K562 (cell line): Measurements from ENCODE around the gene ZDHHC8. TPM values are rescaled to one million over a fixed set of nuclear protein-coding genes. Genes with fewer than 3 reads are reported as not detected.

Experiments
- ARID4B ChIP-seq: sonication (generic); formaldehyde crosslinking; IDR thresholded peaks from 2 replicates; pipeline ENCODE4 v1.8.0; 2022; ENCODE audit warnings: mild to moderate bottlenecking, missing genetic modification reagents
- DMBX1 ChIP-seq: fragments of 250-450 bp; sonication (Bioruptor Pico); IDR thresholded peaks from 2 replicates; pipeline ENCODE4 v1.8.0; 2022; ENCODE audit warnings: inconsistent platforms, mild to moderate bottlenecking, moderate library complexity, borderline replicate concordance
- DNMT1 ChIP-seq: fragments of 450-650 bp; IDR thresholded peaks from 2 replicates; pipeline ENCODE4 v1.6.1; 2016; ENCODE audit warnings: antibody characterized with exemption, mild to moderate bottlenecking
- ELF1 ChIP-seq: fragments of 200-800 bp; sonication (Bioruptor generic); IDR thresholded peaks from 2 replicates; pipeline ENCODE4 v1.6.1; 2016; ENCODE audit warnings: missing genetic modification characterization, missing compliant biosample characterization
- EZH2 ChIP-seq: IDR thresholded peaks from 2 replicates; pipeline ENCODE4 v1.6.1; 2012; ENCODE audit warnings: low read depth, mild to moderate bottlenecking, inconsistent platforms, low read length, borderline replicate concordance
- ID3 ChIP-seq, 2 experiments: fragments of 250-450 bp in 1 of 2; fragments of 450-650 bp in 1 of 2; sonication (Bioruptor Pico) in 1 of 2; IDR thresholded peaks; 2 replicates each; pipeline versions ENCODE4 v1.6.1 to v1.8.0; 2016 to 2021; ENCODE audit warnings: mild to moderate bottlenecking in 2 of 2, moderate library complexity in 2 of 2, missing compliant biosample characterization in 1 of 2, missing genetic modification characterization in 1 of 2
- IRF2 ChIP-seq: sonication (generic); formaldehyde crosslinking; IDR thresholded peaks from 2 replicates; pipeline ENCODE4 v1.8.1; 2022; ENCODE audit warnings: mild to moderate bottlenecking, missing genetic modification reagents
- KLF13 ChIP-seq: fragments of 450-650 bp; IDR thresholded peaks from 2 replicates; pipeline ENCODE4 v1.6.1; 2016; ENCODE audit warnings: missing genetic modification characterization, low read depth, mild to moderate bottlenecking, missing compliant biosample characterization, moderate library complexity, borderline replicate concordance
- KLF6 ChIP-seq: fragments of 250-450 bp; sonication (Bioruptor Pico); IDR thresholded peaks from 2 replicates; pipeline ENCODE4 v1.4.0; 2020; ENCODE audit warnings: mild to moderate bottlenecking, moderate library complexity, borderline replicate concordance
- NFIC ChIP-seq: fragments of 450-650 bp; IDR thresholded peaks from 2 replicates; pipeline ENCODE4 v1.6.1; 2017; ENCODE audit warnings: mild to moderate bottlenecking, inconsistent platforms
- PHB ChIP-seq: fragments of 250-450 bp; sonication (Bioruptor Pico); IDR thresholded peaks from 2 replicates; pipeline ENCODE4 v1.5.0; 2021
- POLR2B ChIP-seq: fragments of 450-650 bp; IDR thresholded peaks from 2 replicates; pipeline ENCODE4 v1.6.1; 2018; ENCODE audit warnings: low read depth; ENCODE audit not compliant: partially characterized antibody
- PTTG1 ChIP-seq: fragments of 450-650 bp; IDR thresholded peaks from 2 replicates; pipeline ENCODE4 v1.6.1; 2016; ENCODE audit warnings: low read depth, mild to moderate bottlenecking, missing genetic modification characterization, missing compliant biosample characterization
- RBM15 ChIP-seq: fragments of 200-400 bp; formaldehyde crosslinking; IDR thresholded peaks from 2 replicates; pipeline ENCODE4 v1.6.1; 2018; ENCODE audit warnings: mild to moderate bottlenecking, low read length, moderate library complexity; ENCODE audit not compliant: insufficient read depth
- SLC30A9 ChIP-seq: fragments of 250-450 bp; sonication (Bioruptor Pico); IDR thresholded peaks from 2 replicates; pipeline ENCODE4 v1.8.0; 2022; ENCODE audit warnings: mild to moderate bottlenecking, moderate library complexity
- TAF1 ChIP-seq: IDR thresholded peaks from 2 replicates; pipeline ENCODE4 v1.6.1; 2011; ENCODE audit warnings: mild to moderate bottlenecking, low read length, moderate library complexity; ENCODE audit not compliant: insufficient read depth, control insufficient read depth, severe bottlenecking; ENCODE audit errors: extremely low read depth
- TRIM24 ChIP-seq, 2 experiments: fragments of 450-650 bp; IDR thresholded peaks; 2 replicates each; pipeline ENCODE4 v1.6.1; 2016
- TRIM25 ChIP-seq: fragments of 450-650 bp; IDR thresholded peaks from 2 replicates; pipeline ENCODE4 v1.7.0; 2016; ENCODE audit warnings: borderline replicate concordance
- YBX1 ChIP-seq: fragments of 450-650 bp; IDR thresholded peaks from 2 replicates; pipeline ENCODE4 v1.7.1; 2016; ENCODE audit warnings: mild to moderate bottlenecking
- ZNF277 ChIP-seq: fragments of 250-450 bp; sonication (Bioruptor Pico); IDR thresholded peaks from 2 replicates; pipeline ENCODE4 v1.8.0; 2022; ENCODE audit warnings: inconsistent platforms, mild to moderate bottlenecking, moderate library complexity, borderline replicate concordance
- ZNF3 ChIP-seq: fragments of 250-450 bp; sonication (Bioruptor Pico); IDR thresholded peaks from 2 replicates; pipeline ENCODE4 v1.5.0; 2021; ENCODE audit warnings: mild to moderate bottlenecking, moderate library complexity
- ZNF384 ChIP-seq: IDR thresholded peaks from 2 replicates; pipeline ENCODE4 v1.6.1; 2012; ENCODE audit warnings: low read depth, low read length, improper control_type of control experiment
- polyA plus RNA-seq, 8 experiments: library from polyadenylated mRNA; depleted of rRNA in 4 of 8; stranded (reverse) in 5 of 8; unstranded in 3 of 8; fragments of >200 nt; fragmentation: Nextera tagmentation in 2 of 8; fragmentation: Illumina TruSeq in 1 of 8; extraction: Ambion mirVana in 2 of 8; extraction: Trizol in 1 of 8; gene quantifications; 2 replicates each; pipeline versions ENCODE4 v1.2.1 to v1.2.3, GENCODE V29; 2011 to 2014; ENCODE audit warnings: inconsistent platforms in 1 of 8, missing spikeins in 1 of 8
- total RNA-seq, 7 experiments: library from RNA; depleted of rRNA in 6 of 7; stranded (reverse); fragments of >200 nt in 6 of 7; fragmentation: Illumina TruSeq in 2 of 7; extraction: Trizol in 2 of 7; gene quantifications; 2 replicates each; pipeline versions ENCODE4 v1.2.1 to v1.2.3, GENCODE V29; 2011 to 2021; ENCODE audit warnings: low replicate concordance in 1 of 7

The ZDHHC8 gene
- total and polyA plus RNA-seq, 9 of the 15 experiments (the other 6 are each of a cell fraction or from before 2014, with no cell fraction given): 0.04 to 109 (median 16.4) TPM

- TF ChIP-seq DMBX1 (CRISPR knock-in tag) (no peak), RBM15 (no peak), ID3 (CRISPR knock-in tag; IDR thresholded peaks at IDR 0.05) (no peak), ID3 (tag; IDR thresholded peaks at IDR 0.05) (no peak), KLF6 (no peak), YBX1 (no peak), PHB (CRISPR knock-in tag) (no peak), DNMT1 (no peak), EZH2 (peak; percentile 91), PTTG1 (tag) (no peak), TRIM25 (no peak), ARID4B (CRISPR knock-in tag) (no peak; the same call in 1 of the 2 replicates), ELF1 (tag) (no peak), IRF2 (CRISPR knock-in tag) (0 out of 2 replicates have a peak, but pooled peaks have one; percentile 68), ZNF384 (no peak), NFIC (no peak), KLF13 (tag) (no peak), SLC30A9 (CRISPR knock-in tag) (no peak), ZNF277 (CRISPR knock-in tag) (no peak), ZNF3 (no peak), TRIM24 (IDR thresholded peaks at IDR 0.05) (no peak), TAF1 (no peak), POLR2B (no peak)
These were observed 59.5 kb downstream of the ZDHHC8 start (continued) for GRCh38 chr22:20191000-20191515.
